Measurements from ENCODE around the gene COL23A1.

Gene COL23A1

GRCh38 chr5:178554311-178554710, 35.9 kb downstream of the COL23A1 start:
- DNase-seq, result no peak

GRCh38 chr5:178553517-178553916, 36.7 kb downstream of the COL23A1 start:
- DNase-seq, result no peak

DNA sequence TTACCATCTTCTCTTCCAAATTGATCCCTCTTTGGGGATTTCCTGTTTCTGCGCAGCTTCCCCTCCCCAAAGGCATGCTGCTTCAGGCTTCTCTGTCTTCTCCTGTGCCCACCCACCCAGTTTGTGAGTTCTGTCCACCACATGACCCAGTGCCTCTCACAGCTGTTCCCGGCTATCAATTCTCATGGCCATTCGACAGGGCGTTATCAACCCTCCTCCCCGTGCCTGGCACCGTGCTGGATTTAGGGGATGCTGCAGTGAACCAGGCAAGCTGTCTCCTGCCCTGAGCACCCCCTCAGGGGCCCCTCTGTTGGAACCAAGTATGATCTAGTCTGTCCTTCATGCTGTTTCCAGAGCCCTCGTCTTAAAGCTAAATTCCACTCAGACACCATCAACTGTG, 38.7 kb downstream of the COL23A1 start:
- DNase-seq, result no peak

GRCh38 chr5:178551059-178551458, 39.1 kb downstream of the COL23A1 start:
- DNase-seq, result peak in 2 of 3 donors; percentile 79 to 82

DNA sequence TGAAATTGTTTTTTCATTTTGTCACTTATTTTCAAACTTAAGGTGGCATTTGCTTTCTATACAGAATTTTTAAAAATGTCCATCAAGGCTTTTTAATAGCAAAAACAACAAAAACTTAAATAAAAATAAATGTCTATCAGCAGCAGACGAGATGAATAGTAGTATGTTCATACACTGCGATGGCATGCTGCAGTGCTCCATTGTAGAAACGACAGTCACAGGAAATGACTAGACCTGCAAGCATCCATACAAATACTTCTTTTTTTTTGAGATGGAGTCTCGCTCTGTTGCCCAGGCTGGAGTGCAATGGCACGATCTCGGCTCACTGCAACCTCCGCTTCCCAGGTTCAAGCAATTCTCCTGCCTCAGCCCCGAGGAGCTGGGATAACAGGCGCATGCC, 41.4 kb downstream of the COL23A1 start:
- no peak for DNase-seq

DNA sequence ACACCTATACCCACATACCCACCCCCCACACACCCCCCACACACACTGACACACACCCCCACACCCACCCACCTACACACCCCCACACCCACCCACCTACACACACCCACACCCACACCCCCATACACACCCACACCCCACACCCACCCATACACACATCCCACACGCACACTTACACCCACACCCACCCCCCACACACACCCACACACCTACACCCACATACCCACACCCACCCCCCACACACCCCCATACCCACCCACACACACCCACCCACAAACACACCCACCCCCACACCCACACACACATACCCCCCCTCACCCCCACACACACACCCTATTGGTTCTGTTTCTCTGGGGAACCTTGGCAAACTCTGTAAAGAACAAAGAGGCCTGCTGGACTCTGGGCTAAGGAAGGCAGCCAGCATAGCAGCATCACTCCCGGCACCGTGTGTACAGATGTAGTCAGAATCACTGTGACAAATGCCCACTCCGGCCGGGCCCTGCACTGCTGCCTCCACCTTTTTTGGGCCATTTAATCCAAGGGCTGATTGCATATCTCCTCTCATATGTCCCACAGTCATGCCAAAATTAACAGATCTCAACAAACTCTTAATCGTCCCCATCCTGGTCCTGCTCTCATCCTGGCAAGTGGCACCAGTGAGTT, 42.3 kb downstream of the COL23A1 start:
- DNase-seq, result peak in 1 of 3 donors; percentile 39

GRCh38 chr5:178547052-178547666, 43.0 kb downstream of the COL23A1 start:
- DNase-seq, result no peak

- DNase-seq, result no peak
Measured at GRCh38 chr5:178546675-178547033, 43.5 kb downstream of the COL23A1 start.

- no peak for DNase-seq
Measured at GRCh38 chr5:178545941-178546674, 44.1 kb downstream of the COL23A1 start.

- DNase-seq, result peak in 2 of 3 donors; percentile 18 to 31
Measured at GRCh38 chr5:178545176-178545575, 45.0 kb downstream of the COL23A1 start.

GRCh38 chr5:178544166-178544834, 45.9 kb downstream of the COL23A1 start:
- DNase-seq, result no peak

- DNase-seq, result peak; percentile 37 to 56 (median 47)
Measured at GRCh38 chr5:178542455-178542854, 47.7 kb downstream of the COL23A1 start.

DNA sequence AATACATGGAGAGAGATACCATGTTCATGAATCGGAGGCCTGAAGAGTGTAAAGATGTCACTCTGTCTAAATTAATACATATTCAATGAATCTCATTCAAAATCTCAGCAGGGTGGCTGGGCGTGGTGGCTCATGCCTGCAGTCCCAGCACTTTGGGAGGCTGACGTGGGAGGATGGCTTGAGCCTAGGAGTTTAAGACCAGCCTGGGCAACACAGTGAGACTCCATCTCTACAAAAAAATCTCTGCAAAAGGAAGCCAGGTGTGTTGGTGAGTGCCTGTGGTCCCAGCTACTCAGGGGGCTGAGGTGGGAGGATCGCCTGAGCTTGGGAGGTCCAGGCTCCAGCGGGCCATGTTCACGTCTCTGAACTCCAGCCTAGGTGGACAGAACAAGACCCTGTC, 49.7 kb downstream of the COL23A1 start:
- no peak for DNase-seq

- peak in 2 of 3 donors; percentile 21 to 35 for DNase-seq
Measured at GRCh38 chr5:178538741-178539229, 51.4 kb downstream of the COL23A1 start.

DNA sequence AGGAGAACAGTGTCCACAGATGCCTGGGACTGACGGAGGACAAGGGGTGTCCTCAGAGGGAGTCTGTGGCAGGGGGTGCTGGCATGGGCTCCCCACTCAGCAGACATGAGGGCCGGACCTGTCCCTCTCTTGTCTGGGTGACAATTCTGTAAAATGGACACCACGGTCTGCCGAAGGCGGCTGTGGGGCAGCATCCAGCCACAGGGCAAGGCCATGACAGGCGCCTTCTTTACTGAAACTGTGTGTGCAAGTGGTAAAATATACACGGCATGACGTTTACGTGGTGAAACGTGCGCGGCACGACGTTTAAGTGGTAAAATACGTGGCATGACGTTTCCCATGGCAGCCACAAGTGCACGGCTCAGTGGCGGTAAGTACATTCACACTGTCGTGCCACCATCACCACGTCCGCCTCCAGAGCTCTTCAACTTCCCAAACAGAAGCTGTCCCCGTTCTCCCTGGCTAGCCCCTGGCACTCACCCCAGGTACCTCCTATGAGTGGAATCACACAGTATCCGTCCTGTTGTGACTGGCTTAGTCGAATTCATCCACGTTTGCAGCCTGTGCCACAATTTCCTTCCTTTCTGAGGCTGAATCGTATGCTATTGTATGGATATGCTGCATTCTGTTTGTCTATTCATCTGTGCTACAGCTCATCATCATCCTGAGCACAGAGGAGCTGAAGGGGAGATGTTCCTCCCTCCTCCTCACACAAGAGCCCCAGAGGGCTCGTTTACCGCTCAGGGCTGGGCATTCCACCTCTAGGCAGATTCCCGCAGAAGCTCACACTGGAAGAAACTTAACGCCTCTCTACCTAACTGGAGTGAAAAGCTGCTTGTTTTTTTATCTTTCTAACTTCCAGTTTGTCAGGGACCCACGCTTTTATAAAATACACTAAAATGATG, 52.5 kb downstream of the COL23A1 start:
- DNase-seq, result no peak

DNA sequence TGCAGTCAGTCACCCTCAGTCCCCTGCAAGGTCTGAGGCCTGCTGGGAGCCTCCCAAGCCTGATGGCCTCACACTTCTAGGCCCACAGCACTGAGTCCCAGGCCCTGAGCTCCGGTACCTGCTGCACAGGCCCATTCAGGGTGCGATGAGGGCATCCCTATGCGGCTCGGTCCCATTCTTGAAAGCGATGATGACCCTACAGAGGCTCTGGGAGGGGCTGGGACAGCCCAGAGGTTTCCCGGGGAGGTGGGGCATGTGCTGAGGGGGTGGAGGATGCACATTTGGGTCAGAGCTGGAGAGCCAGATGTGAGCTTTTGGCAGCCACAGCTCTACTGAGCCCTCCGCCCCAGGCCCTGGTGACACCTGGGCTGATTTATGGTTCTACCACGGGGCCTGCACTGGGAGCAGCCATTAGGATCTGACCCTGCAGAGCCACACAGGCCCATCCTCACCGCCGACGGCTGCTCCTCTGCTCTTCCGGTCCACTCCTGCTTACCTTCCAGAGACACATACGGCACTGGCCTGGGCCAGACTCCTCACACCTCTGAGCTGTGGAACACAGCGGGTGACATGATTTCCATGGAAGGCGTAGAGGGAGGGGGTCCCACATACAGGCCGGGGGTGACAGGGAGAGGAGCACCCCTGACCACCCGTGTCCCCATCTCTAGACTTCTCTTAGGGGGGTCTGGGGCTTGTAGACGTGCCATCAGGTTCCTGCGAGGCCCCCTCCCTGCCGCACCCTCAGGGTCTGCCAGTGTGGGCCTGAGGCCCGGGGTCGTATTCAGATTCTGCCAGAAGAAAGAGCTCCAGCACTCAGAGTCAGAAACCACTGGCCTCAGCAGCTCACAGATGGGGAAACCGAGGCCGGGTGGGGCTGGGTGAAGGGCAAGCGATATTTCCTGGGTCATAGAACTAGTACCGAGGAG, 53.4 kb downstream of the COL23A1 start:
- no peak for DNase-seq

DNA sequence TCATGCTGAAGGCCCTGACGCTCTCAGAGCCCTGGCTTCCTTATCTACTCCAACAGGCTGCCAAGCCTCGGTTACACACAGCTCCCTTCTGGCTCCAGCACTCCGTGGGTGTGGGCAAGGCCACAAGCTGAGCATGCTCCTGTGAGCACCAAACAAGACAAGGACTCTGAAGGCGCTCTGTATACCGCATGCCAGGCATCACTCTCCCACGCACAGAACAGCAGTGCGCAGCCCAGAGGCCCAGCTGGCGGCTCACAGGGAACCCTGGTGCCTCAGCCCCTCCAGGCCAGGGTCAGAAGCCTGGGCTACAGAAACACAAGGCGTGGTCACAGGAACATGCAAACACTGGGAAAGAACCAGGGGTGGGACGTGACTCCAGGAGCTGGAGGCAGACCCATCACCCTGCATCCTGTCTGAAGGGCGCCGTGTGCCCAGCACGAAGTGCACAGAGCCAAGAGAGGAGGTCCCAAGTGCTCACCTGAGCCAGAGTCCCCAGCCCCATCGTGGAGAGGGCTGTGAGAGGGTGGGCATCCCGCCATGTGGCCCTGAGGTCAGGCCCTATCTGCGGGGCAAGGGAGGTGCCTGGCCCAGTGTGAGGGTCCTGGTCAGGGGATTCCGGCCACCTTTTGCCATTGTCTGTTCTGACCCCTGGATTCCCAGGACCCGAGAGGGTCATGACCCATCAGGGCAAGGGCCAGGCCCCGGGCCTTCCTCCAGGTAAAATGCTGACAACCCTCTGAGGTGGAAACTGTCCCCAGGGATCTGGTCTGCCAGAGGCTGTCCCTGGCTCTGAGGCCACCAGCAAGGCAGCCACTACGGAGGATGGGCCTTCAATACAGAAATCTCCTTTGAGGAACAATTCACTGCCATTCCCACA, 54.7 kb downstream of the COL23A1 start:
- peak; percentile 71 to 87 (median 72) for DNase-seq

- peak in 2 of 3 donors; percentile 30 to 41 for DNase-seq
Measured at GRCh38 chr5:178533136-178533535, 57.1 kb downstream of the COL23A1 start.

GRCh38 chr5:178532666-178533065, 57.5 kb downstream of the COL23A1 start:
- peak in 2 of 3 donors; percentile 20 to 32 for DNase-seq

DNA sequence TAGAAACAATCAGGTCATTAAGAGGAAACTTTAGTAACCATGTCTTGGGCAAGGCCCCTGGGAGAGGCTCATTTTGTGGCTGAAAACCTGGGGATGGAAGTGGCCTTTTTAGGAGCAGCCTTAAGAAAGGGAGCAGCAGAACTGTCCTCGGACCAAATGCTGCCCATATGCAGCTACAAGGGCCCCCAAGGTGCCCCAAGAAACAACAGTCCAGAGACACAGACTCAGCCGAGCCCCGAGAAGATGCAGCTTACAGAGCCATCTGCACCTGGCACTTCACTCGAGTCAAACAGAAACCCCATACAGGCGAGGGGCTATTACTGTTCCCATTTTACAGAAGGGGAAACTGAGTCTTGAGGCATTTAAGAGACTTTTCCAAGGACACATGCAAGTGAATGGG, 58.0 kb downstream of the COL23A1 start:
- DNase-seq, result no peak

Data from suppressor macrophage treated with lipopolysaccharide for 1 hour (primary cell).